ENCODE measurements around the gene SDHC.
"Not testable (repeated sequence)": the region's sequence is repeated elsewhere in the genome, so short reads cannot be mapped to it uniquely, and the experiment has no call there.

SDHC gene

DNA sequence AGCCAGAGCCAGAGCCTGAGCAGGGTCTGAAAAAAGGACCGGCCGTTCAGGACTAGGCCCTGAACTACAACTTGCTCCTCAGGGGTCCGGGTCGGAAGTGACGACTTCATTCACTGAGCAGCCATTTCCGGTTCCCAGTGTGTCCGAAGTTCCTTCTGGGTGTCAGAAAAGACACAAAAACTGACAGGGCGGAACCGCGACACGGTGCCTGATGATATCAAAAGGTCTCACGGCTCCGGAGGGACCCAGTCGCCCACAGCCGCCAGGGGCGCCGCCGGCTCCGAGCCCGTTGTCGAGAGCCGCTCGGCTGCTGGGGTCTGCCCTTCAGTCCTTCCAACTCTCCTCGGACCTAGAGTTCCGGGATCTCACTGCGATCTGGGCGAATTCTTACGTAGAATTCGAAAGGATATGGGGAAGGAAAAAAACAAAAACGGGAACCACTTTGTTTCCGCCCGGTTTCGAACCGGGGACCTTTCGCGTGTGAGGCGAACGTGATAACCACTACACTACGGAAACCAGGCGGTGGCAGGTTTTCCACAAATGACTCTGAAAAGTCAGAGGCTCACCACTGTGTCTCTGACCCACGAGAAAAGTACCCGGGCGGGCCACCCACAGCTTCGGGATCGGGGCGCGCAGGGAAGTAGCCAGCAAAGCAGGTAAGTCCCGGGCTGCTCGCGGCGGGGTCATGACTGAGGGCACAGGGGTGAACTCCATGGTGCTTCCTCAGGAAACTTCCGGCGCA, 85.2 kb downstream of the SDHC start:
- TF ChIP-seq CTCF (IDR thresholded peaks at IDR 0.05; ENCODE audit: low read depth, low read length): peak; percentile 62
- DNase-seq: peak; percentile 96
- no peaks in the 10 kb centered on the region for H3K27me3 ChIP-seq (ENCODE audit: insufficient read depth, low read depth, severe bottlenecking)
- H3K36me3 ChIP-seq: peaks cover 5% of the 10 kb centered on the region; the same call in 1 of the 2 replicates
- peak overlapping the region; percentile 93 for H3K27ac ChIP-seq
- H3K9me3 ChIP-seq (ENCODE audit: severe bottlenecking): no peaks in the 10 kb centered on the region
- peak overlapping the region; percentile 56 for H3K4me3 ChIP-seq (ENCODE audit: low read depth, low read length)

GRCh38 chr1:161402446-161402845, 88.3 kb downstream of the SDHC start:
- no peaks in the 10 kb centered on the region for H3K27me3 ChIP-seq (ENCODE audit: insufficient read depth, low read depth, severe bottlenecking)
- H3K4me3 ChIP-seq (ENCODE audit: low read depth, low read length): no peak overlapping the region
- no peaks in the 10 kb centered on the region for H3K9me3 ChIP-seq (ENCODE audit: severe bottlenecking)
- no peak for DNase-seq
- no peak for TF ChIP-seq CTCF (IDR thresholded peaks at IDR 0.05; ENCODE audit: low read depth, low read length)
- H3K36me3 ChIP-seq: peaks cover 5% of the 10 kb centered on the region; the same call in 1 of the 2 replicates
- H3K27ac ChIP-seq: no peak overlapping the region

GRCh38 chr1:161404051-161404597, 89.9 kb downstream of the SDHC start:
- peaks cover 3% of the 10 kb centered on the region; the same call in 1 of the 2 replicates for H3K36me3 ChIP-seq
- DNase-seq: no peak
- no peak overlapping the region for H3K4me3 ChIP-seq (ENCODE audit: low read depth, low read length)
- no peaks in the 10 kb centered on the region for H3K9me3 ChIP-seq (ENCODE audit: severe bottlenecking)
- H3K27me3 ChIP-seq (ENCODE audit: insufficient read depth, low read depth, severe bottlenecking): no peaks in the 10 kb centered on the region
- no peak for TF ChIP-seq CTCF (IDR thresholded peaks at IDR 0.05; ENCODE audit: low read depth, low read length)
- H3K27ac ChIP-seq: no peak overlapping the region

DNA sequence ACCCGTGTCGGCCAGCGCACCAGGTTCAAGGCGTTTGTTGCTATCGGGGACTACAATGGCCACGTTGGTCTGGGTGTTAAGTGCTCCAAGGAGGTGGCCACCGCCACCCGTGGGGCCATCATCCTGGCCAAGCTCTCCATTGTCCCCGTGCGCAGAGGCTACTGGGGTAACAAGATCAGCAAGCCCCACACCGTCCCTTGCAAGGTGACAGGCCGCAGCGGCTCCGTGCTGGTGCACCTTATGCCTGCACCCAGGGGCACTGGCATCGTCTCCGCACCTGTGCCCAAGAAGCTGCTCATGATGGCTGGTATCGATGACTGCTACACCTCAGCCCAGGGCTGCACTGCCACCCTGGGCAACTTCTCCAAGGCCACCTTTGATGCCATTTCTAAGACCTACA, 92.4 kb downstream of the SDHC start:
- not testable (repeated sequence) for DNase-seq; H3K27me3 ChIP-seq (ENCODE audit: insufficient read depth, low read depth, severe bottlenecking)

DNA sequence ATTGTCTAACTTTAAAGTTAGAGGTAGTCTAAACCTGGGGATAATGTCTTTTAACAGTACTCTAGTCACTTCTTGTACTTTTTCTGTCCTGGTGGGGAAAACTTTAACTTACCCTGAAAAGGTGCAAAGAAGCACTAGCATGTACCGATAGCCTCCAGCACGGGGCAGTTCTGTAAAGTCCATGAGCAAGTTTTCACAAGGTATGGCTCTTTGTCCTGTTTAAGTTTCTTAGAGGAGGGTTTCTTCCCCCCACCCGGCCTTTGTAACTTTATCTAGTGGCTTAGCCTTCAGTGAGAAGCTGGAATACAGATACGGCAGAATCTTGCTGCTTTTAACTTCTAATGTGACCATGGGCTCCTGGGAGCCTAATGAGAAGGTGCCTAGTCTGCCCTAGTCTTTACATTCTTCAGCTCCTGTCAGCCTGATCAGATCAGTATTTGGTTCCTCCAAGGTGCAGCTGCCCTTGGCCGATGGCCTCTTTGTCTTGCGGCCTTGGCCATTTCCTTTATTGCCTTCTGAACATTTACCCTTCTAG, 93.3 kb downstream of the SDHC start:
- Histone ChIP-seq H3K36me3 (no peaks in the 10 kb centered on the region), H3K4me3 (ENCODE audit: low read depth, low read length) (no peak overlapping the region), H3K27ac (no peak overlapping the region), H3K9me3 (ENCODE audit: severe bottlenecking) (peaks cover 3% of the 10 kb centered on the region), H3K27me3 (ENCODE audit: insufficient read depth, low read depth, severe bottlenecking) (no peaks in the 10 kb centered on the region)
- TF ChIP-seq CTCF (IDR thresholded peaks at IDR 0.05; ENCODE audit: low read depth, low read length): no peak
- no peak for DNase-seq

More for the DNA sequence above, 92.4 kb downstream of the SDHC start:
- H3K4me3 ChIP-seq (ENCODE audit: low read depth, low read length); H3K9me3 ChIP-seq (ENCODE audit: severe bottlenecking); H3K27ac ChIP-seq; H3K36me3 ChIP-seq: not testable (repeated sequence)

DNA sequence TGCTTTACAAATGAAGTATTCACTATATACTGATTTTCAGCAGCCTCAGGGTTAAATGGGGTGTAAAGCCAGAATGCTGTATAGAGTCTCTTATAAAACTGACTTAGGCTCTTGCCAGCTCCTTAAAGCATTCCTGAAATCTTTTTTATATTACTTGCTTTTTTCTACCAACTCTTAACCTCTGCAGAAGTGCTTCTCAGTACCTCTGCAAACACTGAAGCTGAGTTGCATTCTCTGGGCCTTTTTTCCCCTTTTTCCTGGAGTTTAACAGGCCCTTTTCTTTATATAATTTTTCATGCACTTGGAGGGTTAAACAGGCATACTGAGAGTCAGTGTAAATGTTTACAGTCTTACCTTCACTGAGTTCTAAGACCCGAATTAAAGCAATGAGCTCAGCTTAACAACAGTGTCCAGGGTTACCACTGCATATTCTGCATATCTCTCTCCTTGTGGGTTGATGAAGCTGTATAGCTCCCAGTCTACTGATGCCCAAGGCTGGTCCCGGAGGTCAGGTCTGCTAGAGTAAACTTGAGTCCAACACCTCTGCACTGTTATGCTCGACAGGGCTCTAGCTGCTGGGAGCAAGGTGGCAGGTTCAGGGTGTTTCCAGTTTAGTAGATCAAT, 94.4 kb downstream of the SDHC start:
- no peaks in the 10 kb centered on the region for H3K36me3 ChIP-seq
- H3K27ac ChIP-seq: no peak overlapping the region
- no peak overlapping the region for H3K4me3 ChIP-seq (ENCODE audit: low read depth, low read length)
- no peak for DNase-seq
- no peaks in the 10 kb centered on the region for H3K27me3 ChIP-seq (ENCODE audit: insufficient read depth, low read depth, severe bottlenecking)
- TF ChIP-seq CTCF (IDR thresholded peaks at IDR 0.05; ENCODE audit: low read depth, low read length): no peak
- H3K9me3 ChIP-seq (ENCODE audit: severe bottlenecking): peaks cover 3% of the 10 kb centered on the region

DNA sequence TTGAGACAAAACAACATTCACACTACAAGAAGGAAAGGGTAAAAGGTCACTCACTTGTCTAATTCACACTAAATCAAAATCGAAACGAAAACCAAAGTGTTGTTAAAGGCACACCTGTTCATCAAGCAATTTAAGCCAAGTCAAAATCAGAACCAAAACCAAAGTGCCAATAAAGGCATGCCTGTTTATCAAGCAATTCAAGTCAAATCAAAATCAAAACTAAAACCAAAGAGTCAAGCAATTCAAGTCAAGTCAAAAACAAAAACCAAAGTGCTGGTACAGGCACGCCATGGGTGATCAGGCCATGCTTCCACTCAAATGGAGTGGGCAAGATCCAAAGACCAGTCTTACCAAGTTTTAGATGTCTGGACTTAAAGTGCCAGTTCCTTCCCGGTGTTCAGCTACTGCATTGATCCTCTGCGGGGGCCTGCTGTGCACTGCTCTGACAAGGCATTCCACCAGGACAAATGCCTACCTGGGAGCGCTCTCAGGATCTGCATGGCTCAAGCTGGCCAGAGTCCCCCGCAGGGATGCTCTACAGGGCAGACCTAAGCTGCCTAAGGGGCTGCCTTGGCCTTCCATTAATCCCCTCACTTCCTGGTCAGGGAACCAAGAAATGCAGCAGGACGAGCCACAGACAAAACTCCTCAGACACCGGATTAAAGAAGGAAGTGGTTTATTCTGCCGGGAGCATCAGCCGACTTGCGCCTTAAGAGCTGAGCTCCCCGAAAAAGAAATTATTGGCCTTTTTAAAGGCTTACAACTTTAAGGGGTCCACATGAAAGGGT, 95.9 kb downstream of the SDHC start:
- H3K4me3 ChIP-seq (ENCODE audit: low read depth, low read length); H3K27me3 ChIP-seq (ENCODE audit: insufficient read depth, low read depth, severe bottlenecking); H3K27ac ChIP-seq; H3K9me3 ChIP-seq (ENCODE audit: severe bottlenecking); H3K36me3 ChIP-seq: not testable (repeated sequence)
- peak; percentile 38 for DNase-seq

- not testable (repeated sequence) for H3K36me3 ChIP-seq; H3K27ac ChIP-seq; H3K4me3 ChIP-seq (ENCODE audit: low read depth, low read length); DNase-seq; H3K9me3 ChIP-seq (ENCODE audit: severe bottlenecking); H3K27me3 ChIP-seq (ENCODE audit: insufficient read depth, low read depth, severe bottlenecking)
These were observed 96.4 kb downstream of the SDHC start for GRCh38 chr1:161410636-161410970.

All from WERI-Rb-1 (cell line).